Measurements from ENCODE around the gene PLXNC1. TPM values are rescaled to one million over a fixed set of nuclear protein-coding genes. Genes with fewer than 3 reads are reported as not detected.

Gene PLXNC1
- total RNA-seq, 1 donor from 2014 or later = 1.8 TPM

DNA sequence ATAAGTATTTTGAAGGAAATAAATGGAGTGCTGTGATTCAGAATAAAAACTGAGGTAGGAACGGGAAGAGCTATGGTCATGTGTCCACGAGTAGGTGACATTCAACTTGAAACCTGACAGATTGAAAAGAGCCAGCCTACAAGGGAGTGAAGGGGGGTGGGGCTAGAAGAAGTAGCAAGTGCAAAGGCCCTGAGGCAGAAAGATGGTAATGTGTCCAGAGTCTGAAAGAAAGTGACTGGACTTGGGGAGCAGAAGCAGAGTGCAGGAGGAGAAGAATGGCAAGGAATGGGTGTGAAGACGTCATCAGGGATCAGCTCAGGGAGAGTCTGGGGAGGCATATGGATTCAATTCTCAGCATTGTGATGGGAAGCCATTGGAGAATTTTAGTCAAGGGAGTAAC lies 13.7 kb downstream of the PLXNC1 start:
- Histone ChIP-seq H3K9me3 (no peaks in the 10 kb centered on the region), H3K27me3 (no peaks in the 10 kb centered on the region), H3K36me3 (no peaks in the 10 kb centered on the region), H3K4me3 (no peak overlapping the region), H3K27ac (no peak overlapping the region), H3K4me1 (no peaks in the 10 kb centered on the region)
- no peak for DNase-seq (ENCODE audit: low spot score in 2 of 2)
- intact Hi-C loops (cut with DNase I) = no loop called here
- TF ChIP-seq, protein P1, sequence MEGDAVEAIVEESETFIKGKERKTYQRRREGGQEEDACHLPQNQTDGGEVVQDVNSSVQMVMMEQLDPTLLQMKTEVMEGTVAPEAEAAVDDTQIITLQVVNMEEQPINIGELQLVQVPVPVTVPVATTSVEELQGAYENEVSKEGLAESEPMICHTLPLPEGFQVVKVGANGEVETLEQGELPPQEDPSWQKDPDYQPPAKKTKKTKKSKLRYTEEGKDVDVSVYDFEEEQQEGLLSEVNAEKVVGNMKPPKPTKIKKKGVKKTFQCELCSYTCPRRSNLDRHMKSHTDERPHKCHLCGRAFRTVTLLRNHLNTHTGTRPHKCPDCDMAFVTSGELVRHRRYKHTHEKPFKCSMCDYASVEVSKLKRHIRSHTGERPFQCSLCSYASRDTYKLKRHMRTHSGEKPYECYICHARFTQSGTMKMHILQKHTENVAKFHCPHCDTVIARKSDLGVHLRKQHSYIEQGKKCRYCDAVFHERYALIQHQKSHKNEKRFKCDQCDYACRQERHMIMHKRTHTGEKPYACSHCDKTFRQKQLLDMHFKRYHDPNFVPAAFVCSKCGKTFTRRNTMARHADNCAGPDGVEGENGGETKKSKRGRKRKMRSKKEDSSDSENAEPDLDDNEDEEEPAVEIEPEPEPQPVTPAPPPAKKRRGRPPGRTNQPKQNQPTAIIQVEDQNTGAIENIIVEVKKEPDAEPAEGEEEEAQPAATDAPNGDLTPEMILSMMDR (IDR thresholded peaks at IDR 0.05) = no peak

DNA sequence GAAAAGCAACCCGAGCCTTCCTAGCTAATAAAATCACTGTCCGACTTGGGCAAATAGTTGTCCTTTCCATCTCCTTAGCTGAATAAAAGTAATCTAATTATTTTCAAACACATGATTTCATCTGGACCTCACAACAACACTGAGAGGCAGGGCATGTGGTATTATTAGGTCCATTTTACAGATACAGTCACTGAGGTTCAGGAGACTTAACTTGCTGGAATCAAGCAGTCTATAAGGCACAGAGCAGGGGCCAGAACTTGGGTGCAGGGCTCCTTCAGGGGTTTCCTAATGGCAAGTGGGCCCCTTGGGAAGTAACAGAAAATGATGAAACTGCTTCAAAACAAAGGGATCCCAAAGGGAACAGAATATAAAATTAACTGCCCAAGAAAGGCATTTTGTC lies 15.5 kb downstream of the PLXNC1 start:
- H3K9me3 ChIP-seq = no peaks in the 10 kb centered on the region
- DNase-seq (ENCODE audit: low spot score in 2 of 2) = no peak
- no peaks in the 10 kb centered on the region for H3K4me1 ChIP-seq
- intact Hi-C loops (cut with DNase I) = no loop called here
- no peak overlapping the region for H3K4me3 ChIP-seq
- no peaks in the 10 kb centered on the region for H3K36me3 ChIP-seq
- no peaks in the 10 kb centered on the region for H3K27me3 ChIP-seq
- TF ChIP-seq, protein P1 (IDR thresholded peaks at IDR 0.05) = no peak
- no peak overlapping the region for H3K27ac ChIP-seq

DNA sequence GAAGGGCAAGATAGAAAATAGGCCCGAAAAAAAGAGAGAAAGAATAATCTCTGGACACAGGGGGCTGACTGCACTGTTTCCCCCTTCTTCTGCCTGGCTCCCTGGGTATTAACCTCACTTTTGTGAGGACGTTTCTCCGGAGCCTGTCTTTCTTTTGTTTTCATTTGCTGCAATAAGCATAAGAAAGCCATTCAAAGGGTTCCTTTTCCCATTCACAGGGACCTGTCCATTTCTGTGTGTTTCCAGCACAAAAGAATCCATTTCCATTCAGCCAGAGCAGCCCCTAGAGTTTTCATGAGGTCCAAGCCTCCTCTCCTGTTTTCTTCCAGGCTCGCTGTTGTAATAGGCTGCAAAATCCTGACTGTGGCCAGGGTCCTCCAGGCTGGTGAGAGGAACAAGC lies 16.8 kb downstream of the PLXNC1 start:
- H3K4me3 ChIP-seq = no peak overlapping the region
- H3K9me3 ChIP-seq = no peaks in the 10 kb centered on the region
- H3K27ac ChIP-seq = no peak overlapping the region
- DNase-seq (ENCODE audit: low spot score in 2 of 2) = no peak
- H3K27me3 ChIP-seq = no peaks in the 10 kb centered on the region
- no peaks in the 10 kb centered on the region for H3K36me3 ChIP-seq
- TF ChIP-seq, protein P1 (IDR thresholded peaks at IDR 0.05) = no peak
- intact Hi-C loops (cut with DNase I) = no loop called here
- H3K4me1 ChIP-seq = no peaks in the 10 kb centered on the region

DNA sequence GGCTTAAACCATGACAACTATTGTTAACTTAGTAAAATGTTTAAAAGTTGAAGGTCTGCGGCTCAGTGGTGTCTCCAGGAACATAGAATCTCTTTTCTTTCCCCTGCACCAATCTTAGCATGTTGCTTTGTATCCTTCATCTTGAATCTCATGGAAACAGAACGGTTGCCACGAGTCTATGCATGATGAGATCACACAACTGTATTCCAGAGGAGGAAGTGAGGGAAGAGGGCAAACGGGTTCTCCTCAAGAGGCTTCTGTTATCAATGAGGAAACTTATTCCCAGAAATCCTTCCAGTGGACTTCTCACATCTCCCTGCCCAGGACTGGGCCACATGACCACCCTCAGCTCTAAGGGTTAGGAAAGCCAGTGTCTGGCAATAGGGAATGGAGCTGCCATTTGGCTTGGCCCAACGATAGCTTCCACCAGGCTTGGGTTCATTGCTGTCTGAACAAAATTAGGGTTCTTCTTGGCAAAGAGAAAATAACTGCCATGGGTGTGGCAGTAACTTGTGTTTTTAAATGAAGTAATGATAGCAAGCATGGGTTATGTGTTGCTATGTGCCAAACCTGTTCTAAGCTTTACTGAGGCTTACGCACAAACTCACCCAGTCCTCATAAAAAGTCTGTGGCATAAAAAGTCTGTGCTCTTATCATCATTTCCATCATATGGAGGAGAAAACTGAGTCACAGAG lies 17.4 kb downstream of the PLXNC1 start:
- no peak for DNase-seq (ENCODE audit: low spot score in 2 of 2)
- TF ChIP-seq, protein P1 (IDR thresholded peaks at IDR 0.05) = no peak
- H3K27me3 ChIP-seq = no peaks in the 10 kb centered on the region
- no peaks in the 10 kb centered on the region for H3K36me3 ChIP-seq
- no peaks in the 10 kb centered on the region for H3K9me3 ChIP-seq
- no peak overlapping the region for H3K4me3 ChIP-seq
- intact Hi-C loops (cut with DNase I) = no loop called here
- H3K4me1 ChIP-seq = no peaks in the 10 kb centered on the region
- no peak overlapping the region for H3K27ac ChIP-seq

DNA sequence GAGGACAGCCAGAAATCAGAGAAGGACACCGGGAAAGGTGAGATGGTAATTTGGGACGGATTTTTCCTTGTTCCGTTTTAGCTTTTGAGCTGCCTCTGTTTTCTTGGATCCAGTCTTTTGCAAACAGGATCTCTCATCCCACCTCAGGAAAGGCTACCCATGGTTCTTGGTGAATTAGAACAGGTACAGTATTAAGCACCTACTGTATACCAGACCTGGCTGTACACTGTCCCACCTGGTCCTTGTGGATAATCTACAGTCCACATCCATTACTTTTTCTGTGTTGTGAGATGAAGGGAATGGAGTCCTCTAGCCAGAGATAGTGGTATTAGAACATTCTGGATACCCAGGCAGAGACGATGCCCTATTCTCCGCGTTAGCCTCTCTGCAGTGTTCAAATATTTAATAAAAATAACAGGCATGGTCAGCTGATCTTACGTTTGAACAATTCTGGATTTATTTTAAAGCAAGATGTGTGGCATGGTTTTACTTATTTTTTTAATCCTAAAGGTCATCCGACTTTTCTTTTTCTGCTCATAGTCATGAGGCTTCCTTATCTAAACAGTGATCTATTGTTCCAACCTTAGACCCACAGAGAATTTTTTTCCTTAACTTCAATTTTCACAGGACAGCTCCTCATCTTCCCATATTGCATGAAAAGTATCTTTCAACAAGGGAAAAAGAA lies 18.8 kb downstream of the PLXNC1 start:
- no peak for DNase-seq (ENCODE audit: low spot score in 2 of 2)
- no peaks in the 10 kb centered on the region for H3K4me1 ChIP-seq
- intact Hi-C loops (cut with DNase I) = no loop called here
- no peak overlapping the region for H3K27ac ChIP-seq
- H3K36me3 ChIP-seq = no peaks in the 10 kb centered on the region
- H3K4me3 ChIP-seq = no peak overlapping the region
- TF ChIP-seq, protein P1 (IDR thresholded peaks at IDR 0.05) = no peak
- H3K9me3 ChIP-seq = no peaks in the 10 kb centered on the region
- no peaks in the 10 kb centered on the region for H3K27me3 ChIP-seq
